AG04450 (cell line): Measurements from ENCODE around the gene TNFAIP3. TPM values are rescaled to one million over a fixed set of nuclear protein-coding genes. Genes with fewer than 3 reads are reported as not detected.
A peak's percentile ranks its signal among the peaks of the same experiment; 100 is the strongest.

Experiments
- CTCF ChIA-PET: fragments of 300-600, 350-600 bp; formaldehyde crosslinking; extraction: SDS; loops from one replicate; lab custom pipeline; 2022; ENCODE audit warnings: antibody characterized with exemption, inconsistent platforms; lab: Charles Lee
- POLR2A ChIA-PET: fragments of 350-600 bp; formaldehyde crosslinking; extraction: SDS; loops from one replicate; lab custom pipeline; 2021; ENCODE audit warnings: antibody characterized with exemption, inconsistent platforms; lab: Yijun Ruan, JAX
- DNase-seq: peaks from one replicate; pipeline ENCODE4 v3.0.0-alpha.2; 2011; ENCODE audit warnings: low read depth, low spot score
- H3K27ac ChIP-seq: one replicate; pipeline ENCODE4 v1.5.1; 2012; ENCODE audit warnings: low read depth, low read length, control low read depth
- H3K27me3 ChIP-seq: one replicate; pipeline ENCODE4 v1.6.0; 2012; ENCODE audit warnings: low read length; ENCODE audit not compliant: control insufficient read depth, insufficient read depth
- H3K4me3 ChIP-seq: 2 replicates; pipeline ENCODE4 v1.5.1; 2011; ENCODE audit warnings: mild to moderate bottlenecking, low read depth, low read length, control low read depth
- H3K9me3 ChIP-seq: 2 replicates; pipeline ENCODE4 v1.5.1; 2012; ENCODE audit warnings: low read length; ENCODE audit not compliant: control insufficient read depth, insufficient read depth
- CTCF ChIP-seq: IDR thresholded peaks from 2 replicates; pipeline ENCODE4 v1.5.1; 2011; ENCODE audit warnings: low read depth, low read length, control low read depth, inconsistent platforms
- polyA plus RNA-seq: library from polyadenylated mRNA; depleted of rRNA; stranded (reverse); fragments of >200 nt; gene quantifications from 2 replicates; pipeline ENCODE4 v1.2.3, GENCODE V29; 2011

TNFAIP3 gene
- polyA plus RNA-seq, 1 experiment = 16.7 TPM

GRCh38 chr6:137926207-137926731, 59.2 kb downstream of the TNFAIP3 start:
- Histone ChIP-seq H3K9me3 (no peaks in the 10 kb centered on the region), H3K4me3 (no peak overlapping the region), H3K27me3 (peaks cover 2% of the 10 kb centered on the region), H3K27ac (peak overlapping the region; percentile 57)
- no peak for TF ChIP-seq CTCF
- DNase-seq = peak; percentile 65
- POLR2A ChIA-PET = no interaction called here
- CTCF ChIA-PET = interaction anchor here (1.5 to 3.2 kb wide), 3 partner anchors 13 to 59 kb away, joined by 4 to 19 read pairs (median 12); partner anchors contain the start of gene TNFAIP3

GRCh38 chr6:137926985-137927384, 59.9 kb downstream of the TNFAIP3 start:
- CTCF ChIA-PET = interaction anchor here (1.5 to 3.2 kb wide), 3 partner anchors 12 to 60 kb away, joined by 4 to 19 read pairs (median 12); partner anchors contain the start of gene TNFAIP3
- peaks cover 2% of the 10 kb centered on the region for H3K27me3 ChIP-seq
- no peak overlapping the region for H3K4me3 ChIP-seq
- no peak for DNase-seq
- no peak for TF ChIP-seq CTCF
- POLR2A ChIA-PET = no interaction called here
- H3K9me3 ChIP-seq = no peaks in the 10 kb centered on the region
- no peak overlapping the region for H3K27ac ChIP-seq

GRCh38 chr6:137927777-137928218, 60.7 kb downstream of the TNFAIP3 start:
- DNase-seq = no peak
- ChIA-PET POLR2A (no interaction called here), CTCF (interaction anchor here (3.0 to 3.2 kb wide), 2 partner anchors 17 to 61 kb away, joined by 12 to 19 read pairs; partner anchors contain the start of gene TNFAIP3)
- peaks cover 2% of the 10 kb centered on the region for H3K27me3 ChIP-seq
- no peak overlapping the region for H3K4me3 ChIP-seq
- H3K9me3 ChIP-seq = no peaks in the 10 kb centered on the region
- H3K27ac ChIP-seq = peak overlapping the region; percentile 48
- TF ChIP-seq CTCF = no peak

GRCh38 chr6:137928286-137928685, 61.2 kb downstream of the TNFAIP3 start:
- Histone ChIP-seq H3K4me3 (no peak overlapping the region), H3K9me3 (no peaks in the 10 kb centered on the region), H3K27me3 (peaks cover 1% of the 10 kb centered on the region), H3K27ac (no peak overlapping the region)
- POLR2A ChIA-PET = no interaction called here
- CTCF ChIA-PET = interaction anchor here (3.0 to 3.2 kb wide), 2 partner anchors 16 to 61 kb away, joined by 12 to 19 read pairs; partner anchors contain the start of gene TNFAIP3
- no peak for TF ChIP-seq CTCF
- no peak for DNase-seq

- no peak for DNase-seq
- H3K4me3 ChIP-seq = no peak overlapping the region
- H3K27ac ChIP-seq = no peak overlapping the region
- no peak for TF ChIP-seq CTCF
- H3K27me3 ChIP-seq = no peaks in the 10 kb centered on the region
- CTCF ChIA-PET = interaction anchor here (0.5 to 0.9 kb wide), 3 partner anchors 75 to 838 kb away, joined by 3 read pairs; no protein-coding TSS in a partner anchor
- H3K9me3 ChIP-seq = no peaks in the 10 kb centered on the region
- POLR2A ChIA-PET = no interaction called here
Measured at GRCh38 chr6:137931849-137932465, 64.9 kb downstream of the TNFAIP3 start.
